Right cardiac atrium (tissue), 5 donors: ENCODE results near the gene DIRAS2. TPM values are rescaled to one million over a fixed set of nuclear protein-coding genes. Genes with fewer than 3 reads are reported as not detected.

ENCODE experiments used
- ATAC-seq, 2 donors: fragments of 200-7000 bp; cut with Tn5 transposase; one replicate each; pipeline versions ENCODE4 v1.8.0 to v1.9.1; 2020; ENCODE audit warnings: moderate library complexity in 2 of 2, mild to moderate bottlenecking in 1 of 2
- DNase-seq, 3 donors: peaks; one replicate each; pipeline ENCODE4 v3.0.0-alpha.2; 2020
- H3K27ac ChIP-seq: one replicate; pipeline ENCODE4 v1.5.1; 2013; ENCODE audit warnings: mild to moderate bottlenecking, low read length, control low read depth, moderate library complexity
- H3K27me3 ChIP-seq: one replicate; pipeline ENCODE4 v1.6.1; 2013; ENCODE audit not compliant: control insufficient read depth, insufficient read depth
- H3K4me1 ChIP-seq: one replicate; pipeline ENCODE4 v1.6.1; 2013; ENCODE audit warnings: low read length; ENCODE audit not compliant: control insufficient read depth, insufficient read depth
- H3K4me3 ChIP-seq: one replicate; pipeline ENCODE4 v1.5.1; 2013; ENCODE audit warnings: low read length, control low read depth
- H3K9me3 ChIP-seq: one replicate; pipeline ENCODE4 v1.6.1; 2013; ENCODE audit warnings: low read length; ENCODE audit not compliant: control insufficient read depth
- WGBS: extraction: QIAGEN DNeasy Blood & Tissue Kit; methylation state at CpG from one replicate; pipeline ENCODE4 v1.1.7; 2013; 5-methylcytosine and 5-hydroxymethylcytosine counted together
- intact Hi-C, 4 donors: fragments of 100-400 bp; cut with DNase I; formaldehyde crosslinking; loops; one replicate each; pipeline versions ENCODE4 v1.11.0 to v1.14.0; 2022 to 2023
- polyA plus RNA-seq: library from polyadenylated mRNA; stranded (reverse); fragments of 200-250 nt; gene quantifications from one replicate; pipeline ENCODE4 v1.2.3, GENCODE V29; 2013
- total RNA-seq, 4 donors: library from RNA; stranded (reverse); fragmentation: NEBNext Ultra II Directional; extraction: Animal tissue kit (Norgen Biotek cat#: 25700); gene quantifications; one replicate each; pipeline ENCODE4 v1.2.1, GENCODE V29; 2021
- donor health status: healthy with polysubstance abuse.
- donor health status: DM: no; HTN: yes; CAD: no.
- donor health status: DM: no; HTN: no; CAD: no.
- donor health status: DM: no; HTN: yes; CAD: no; lungs with severe emphysema.
- donor health status: DM: yes; HTN: yes; CAD: no.

DIRAS2 gene
- total and polyA plus RNA-seq, 5 donors = 0.02 TPM; not detected in 4

DNA sequence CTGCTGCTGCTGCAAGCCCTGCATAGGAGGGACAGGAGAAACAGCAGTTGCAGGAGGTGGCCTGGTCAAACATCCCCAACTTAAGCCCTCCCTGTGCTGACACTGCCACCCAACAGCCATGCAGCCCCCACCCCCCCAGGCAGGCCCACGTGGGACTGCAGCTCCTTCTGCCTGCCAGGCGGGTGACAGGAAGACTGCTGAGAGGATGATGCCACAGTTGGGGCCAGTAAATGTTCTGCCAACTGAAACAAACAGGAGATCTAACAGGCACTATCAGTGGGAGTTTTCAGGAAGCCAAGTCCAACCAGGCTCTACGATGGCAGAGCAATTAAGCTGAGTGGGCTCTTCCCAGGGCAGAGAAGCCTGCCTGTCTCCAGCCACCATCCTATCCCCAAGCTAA is 31.1 kb downstream of the DIRAS2 start:
- Histone ChIP-seq H3K27me3 (no peaks in the 10 kb centered on the region), H3K9me3 (no peaks in the 10 kb centered on the region), H3K4me1 (no peaks in the 10 kb centered on the region), H3K4me3 (no peak overlapping the region), H3K27ac (no peak overlapping the region)
- DNase-seq = no peak
- 38% methylated on average over 3 of the region's 3 CpGs for WGBS
- ATAC-seq = no peak
- intact Hi-C loops = no loop called here

- no peaks in the 10 kb centered on the region for H3K27me3 ChIP-seq
- ATAC-seq (no peak), DNase-seq (no peak)
- H3K4me1 ChIP-seq = no peaks in the 10 kb centered on the region
- no peak overlapping the region for H3K27ac ChIP-seq
- WGBS = 82% methylated on average over 7 of the region's 7 CpGs
- no peaks in the 10 kb centered on the region for H3K9me3 ChIP-seq
- intact Hi-C loops = no loop called here
- no peak overlapping the region for H3K4me3 ChIP-seq
Measured at GRCh38 chr9:90611121-90611520, 31.5 kb downstream of the DIRAS2 start.

- WGBS = 46% methylated on average over 10 of the region's 10 CpGs
- no peaks in the 10 kb centered on the region for H3K4me1 ChIP-seq
- intact Hi-C loops = no loop called here
- ATAC-seq (no peak), DNase-seq (no peak)
- H3K27ac ChIP-seq = no peak overlapping the region
- no peaks in the 10 kb centered on the region for H3K27me3 ChIP-seq
- H3K9me3 ChIP-seq = no peaks in the 10 kb centered on the region
- H3K4me3 ChIP-seq = no peak overlapping the region
Measured at GRCh38 chr9:90607701-90608516, 34.7 kb downstream of the DIRAS2 start.

GRCh38 chr9:90600029-90600428 is 42.6 kb downstream of the DIRAS2 start:
- DNase-seq (no peak), ATAC-seq (no peak)
- no peaks in the 10 kb centered on the region for H3K9me3 ChIP-seq
- intact Hi-C loops = no loop called here
- H3K4me1 ChIP-seq = no peaks in the 10 kb centered on the region
- 50% methylated on average over 1 of the region's 1 CpG for WGBS
- no peak overlapping the region for H3K27ac ChIP-seq
- no peak overlapping the region for H3K4me3 ChIP-seq
- H3K27me3 ChIP-seq = no peaks in the 10 kb centered on the region

- intact Hi-C loops = loop anchor here in 1 of 4 donors (10.0 kb wide), 1 partner anchor 63 kb away; no protein-coding TSS in a partner anchor
- H3K27ac ChIP-seq = no peak overlapping the region
- H3K4me1 ChIP-seq = no peaks in the 10 kb centered on the region
- 89% methylated on average over 5 of the region's 5 CpGs for WGBS
- H3K27me3 ChIP-seq = no peaks in the 10 kb centered on the region
- ATAC-seq (no peak), DNase-seq (no peak)
- H3K9me3 ChIP-seq = no peaks in the 10 kb centered on the region
- H3K4me3 ChIP-seq = no peak overlapping the region
Measured at GRCh38 chr9:90598191-90598590, 44.4 kb downstream of the DIRAS2 start.

DNA sequence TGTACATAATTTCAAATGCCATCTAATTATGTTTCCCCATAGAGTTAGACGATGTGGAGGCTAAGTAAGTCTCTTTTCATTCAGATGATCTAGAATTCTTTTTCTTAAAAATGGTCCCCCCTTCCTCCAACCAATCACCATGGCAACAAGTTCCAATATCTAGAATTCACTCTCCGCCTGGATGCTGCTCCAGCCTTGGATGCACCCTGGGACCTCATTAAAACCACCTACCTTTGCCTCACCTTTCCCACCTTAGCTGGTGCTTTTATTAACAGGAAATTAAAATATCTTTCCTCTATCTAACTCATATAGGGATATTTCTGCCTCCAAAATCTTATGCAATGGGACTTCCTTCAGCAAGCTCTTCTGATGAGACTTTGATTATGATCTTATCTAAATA is 49.0 kb downstream of the DIRAS2 start:
- no peak for DNase-seq
- ATAC-seq = no peak
- Histone ChIP-seq H3K9me3 (no peaks in the 10 kb centered on the region), H3K27ac (no peak overlapping the region), H3K4me3 (no peak overlapping the region), H3K27me3 (no peaks in the 10 kb centered on the region), H3K4me1 (no peaks in the 10 kb centered on the region)
- 53% methylated on average over 2 of the region's 2 CpGs for WGBS
- intact Hi-C loops = loop anchor here in 1 of 4 donors (10.0 kb wide), 1 partner anchor 59 kb away; no protein-coding TSS in a partner anchor

DNA sequence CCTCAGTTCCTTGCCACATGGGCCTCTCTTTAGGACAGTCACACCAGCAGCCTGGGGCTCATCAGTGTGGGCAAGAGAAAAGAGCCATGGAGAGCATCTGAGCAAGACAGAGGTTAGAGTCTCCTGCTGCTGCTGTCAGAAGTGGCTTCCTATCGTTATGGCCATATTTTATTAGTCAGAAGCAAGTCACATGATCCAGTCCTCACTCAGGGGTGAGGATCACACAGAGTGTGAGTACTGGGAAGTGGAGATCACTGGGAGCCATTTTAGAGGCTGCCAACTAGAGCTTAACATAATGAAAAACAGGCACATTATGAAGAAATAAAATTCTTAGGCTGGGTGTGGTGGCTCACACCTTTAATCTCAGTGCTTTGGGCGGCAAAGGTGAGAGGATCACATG is 62.0 kb downstream of the DIRAS2 start:
- DNase-seq (no peak), ATAC-seq (no peak)
- no peak overlapping the region for H3K27ac ChIP-seq
- intact Hi-C loops = no loop called here
- no peaks in the 10 kb centered on the region for H3K27me3 ChIP-seq
- H3K9me3 ChIP-seq = no peaks in the 10 kb centered on the region
- H3K4me3 ChIP-seq = no peak overlapping the region
- 72% methylated on average over 2 of the region's 2 CpGs for WGBS
- H3K4me1 ChIP-seq = no peaks in the 10 kb centered on the region

DNA sequence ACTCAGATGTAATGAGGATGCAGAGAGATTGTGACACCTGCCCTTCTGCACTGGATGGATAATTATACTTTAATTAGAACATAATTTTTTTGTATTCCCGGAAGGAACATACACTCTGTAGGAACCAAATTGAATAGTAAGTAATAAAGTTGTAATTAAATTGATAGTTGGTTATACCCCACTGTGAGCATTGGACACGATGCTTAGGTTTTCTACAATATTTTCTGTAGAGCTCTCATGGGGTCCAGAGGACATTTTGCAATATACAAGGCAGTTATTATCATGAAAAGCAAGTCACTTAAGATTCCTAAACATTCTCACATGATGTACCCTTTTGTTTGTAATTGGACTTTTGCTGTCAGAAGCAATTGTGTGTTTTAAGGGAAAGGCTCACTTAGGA is 63.4 kb downstream of the DIRAS2 start:
- Histone ChIP-seq H3K27ac (no peak overlapping the region), H3K4me3 (no peak overlapping the region), H3K27me3 (no peaks in the 10 kb centered on the region), H3K9me3 (no peaks in the 10 kb centered on the region), H3K4me1 (no peaks in the 10 kb centered on the region)
- no peak for DNase-seq
- WGBS = 79% methylated on average over 2 of the region's 2 CpGs
- ATAC-seq = no peak
- intact Hi-C loops = no loop called here

- no peaks in the 10 kb centered on the region for H3K27me3 ChIP-seq
- intact Hi-C loops = no loop called here
- H3K4me1 ChIP-seq = no peaks in the 10 kb centered on the region
- ATAC-seq (no peak), DNase-seq (no peak)
- H3K4me3 ChIP-seq = no peak overlapping the region
- 58% methylated on average over 3 of the region's 3 CpGs for WGBS
- H3K9me3 ChIP-seq = no peaks in the 10 kb centered on the region
- no peak overlapping the region for H3K27ac ChIP-seq
Measured at GRCh38 chr9:90578126-90578815, 64.4 kb downstream of the DIRAS2 start.

GRCh38 chr9:90569511-90569910 is 73.1 kb downstream of the DIRAS2 start:
- H3K27me3 ChIP-seq = no peaks in the 10 kb centered on the region
- DNase-seq (no peak), ATAC-seq (no peak)
- 20% methylated on average over 1 of the region's 1 CpG for WGBS
- no peaks in the 10 kb centered on the region for H3K9me3 ChIP-seq
- H3K4me3 ChIP-seq = no peak overlapping the region
- no peaks in the 10 kb centered on the region for H3K4me1 ChIP-seq
- no peak overlapping the region for H3K27ac ChIP-seq
- intact Hi-C loops = no loop called here

GRCh38 chr9:90568667-90569066 is 74.0 kb downstream of the DIRAS2 start:
- ATAC-seq (no peak), DNase-seq (no peak)
- Histone ChIP-seq H3K27me3 (no peaks in the 10 kb centered on the region), H3K27ac (no peak overlapping the region), H3K4me1 (no peaks in the 10 kb centered on the region), H3K9me3 (no peaks in the 10 kb centered on the region), H3K4me3 (no peak overlapping the region)
- intact Hi-C loops = no loop called here
- WGBS = 62% methylated on average over 3 of the region's 3 CpGs
